ENCODE results near the gene TRMT2A. TPM values are rescaled to one million over a fixed set of nuclear protein-coding genes. Genes with fewer than 3 reads are reported as not detected.

The TRMT2A gene
- total and polyA plus RNA-seq, 2 of the 8 experiments (the other 6 are each of a cell fraction or from before 2014, with no cell fraction given) = 44.9 to 50.3 TPM

DNA sequence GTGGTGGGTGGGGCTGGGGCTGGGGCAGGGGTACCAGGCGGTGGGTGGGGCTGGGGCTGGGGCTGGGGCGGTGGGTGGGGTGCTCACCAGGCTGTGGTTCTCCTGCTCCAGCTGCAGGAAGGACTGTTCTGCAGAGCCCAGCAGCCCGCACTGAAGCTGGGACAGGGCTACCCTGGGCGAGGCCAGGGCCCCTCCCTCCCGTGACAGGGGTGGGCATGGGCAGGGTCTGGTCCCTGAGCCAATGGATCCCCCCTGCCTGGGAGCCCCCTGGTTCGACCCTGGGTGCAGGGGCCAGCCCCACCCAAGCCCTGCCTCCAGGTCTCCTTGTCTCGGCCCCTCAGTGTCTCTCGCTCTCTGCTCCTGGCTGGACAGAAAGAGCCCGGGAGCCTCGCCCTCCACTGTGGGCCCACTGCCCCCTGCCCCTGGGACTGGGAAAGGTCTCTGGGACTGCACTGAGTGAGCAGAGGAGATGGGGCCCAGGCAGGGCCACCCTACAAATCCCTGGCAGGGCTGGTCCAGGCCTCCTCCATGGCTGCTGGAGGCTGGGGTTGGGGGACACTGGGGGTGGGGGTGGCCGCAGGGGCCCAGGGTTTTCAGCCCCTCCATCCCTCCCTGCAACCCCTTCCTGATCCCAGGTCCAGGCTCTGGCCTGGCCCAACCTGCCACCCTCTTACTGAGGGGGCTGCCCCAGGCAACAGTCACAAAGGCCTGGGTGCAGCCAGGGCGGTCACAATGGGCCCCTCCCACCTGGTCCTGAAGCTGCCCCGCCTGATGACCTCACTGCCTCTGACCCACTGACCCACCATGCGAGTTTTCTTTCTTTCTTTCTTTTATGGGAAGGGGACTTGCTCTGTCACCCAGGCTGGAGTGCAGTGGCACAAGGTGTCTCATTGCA, 33.6 kb upstream of the TRMT2A start, which contains the start of gene CCDC188 (continued):
- TF ChIP-seq, protein P1, sequence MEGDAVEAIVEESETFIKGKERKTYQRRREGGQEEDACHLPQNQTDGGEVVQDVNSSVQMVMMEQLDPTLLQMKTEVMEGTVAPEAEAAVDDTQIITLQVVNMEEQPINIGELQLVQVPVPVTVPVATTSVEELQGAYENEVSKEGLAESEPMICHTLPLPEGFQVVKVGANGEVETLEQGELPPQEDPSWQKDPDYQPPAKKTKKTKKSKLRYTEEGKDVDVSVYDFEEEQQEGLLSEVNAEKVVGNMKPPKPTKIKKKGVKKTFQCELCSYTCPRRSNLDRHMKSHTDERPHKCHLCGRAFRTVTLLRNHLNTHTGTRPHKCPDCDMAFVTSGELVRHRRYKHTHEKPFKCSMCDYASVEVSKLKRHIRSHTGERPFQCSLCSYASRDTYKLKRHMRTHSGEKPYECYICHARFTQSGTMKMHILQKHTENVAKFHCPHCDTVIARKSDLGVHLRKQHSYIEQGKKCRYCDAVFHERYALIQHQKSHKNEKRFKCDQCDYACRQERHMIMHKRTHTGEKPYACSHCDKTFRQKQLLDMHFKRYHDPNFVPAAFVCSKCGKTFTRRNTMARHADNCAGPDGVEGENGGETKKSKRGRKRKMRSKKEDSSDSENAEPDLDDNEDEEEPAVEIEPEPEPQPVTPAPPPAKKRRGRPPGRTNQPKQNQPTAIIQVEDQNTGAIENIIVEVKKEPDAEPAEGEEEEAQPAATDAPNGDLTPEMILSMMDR (IDR thresholded peaks at IDR 0.05; ENCODE audit: control extremely low read depth in 1 of 3, insufficient read depth in 1 of 3, low read depth in 1 of 3, low read length in 3 of 3) = no peak
- TF ChIP-seq KDM1A (IDR thresholded peaks at IDR 0.05; ENCODE audit: borderline replicate concordance, low read length) (no peak), TCF12 (IDR thresholded peaks at IDR 0.05; ENCODE audit: low read depth, low read length) (no peak), RBBP5 (IDR thresholded peaks at IDR 0.05; ENCODE audit: borderline replicate concordance, low read depth, low read length) (no peak), GTF2F1 (IDR thresholded peaks at IDR 0.05; ENCODE audit: borderline replicate concordance, low read depth, low read length) (no peak), SUZ12 (IDR thresholded peaks at IDR 0.05; ENCODE audit: low read length) (no peak), TAF7 (optimal IDR thresholded peaks at IDR 0.05; ENCODE audit: borderline replicate concordance, low read depth, low read length) (no peak), ASH2L (IDR thresholded peaks at IDR 0.05; ENCODE audit: low read length) (no peak)
- TF ChIP-seq, protein P2, sequence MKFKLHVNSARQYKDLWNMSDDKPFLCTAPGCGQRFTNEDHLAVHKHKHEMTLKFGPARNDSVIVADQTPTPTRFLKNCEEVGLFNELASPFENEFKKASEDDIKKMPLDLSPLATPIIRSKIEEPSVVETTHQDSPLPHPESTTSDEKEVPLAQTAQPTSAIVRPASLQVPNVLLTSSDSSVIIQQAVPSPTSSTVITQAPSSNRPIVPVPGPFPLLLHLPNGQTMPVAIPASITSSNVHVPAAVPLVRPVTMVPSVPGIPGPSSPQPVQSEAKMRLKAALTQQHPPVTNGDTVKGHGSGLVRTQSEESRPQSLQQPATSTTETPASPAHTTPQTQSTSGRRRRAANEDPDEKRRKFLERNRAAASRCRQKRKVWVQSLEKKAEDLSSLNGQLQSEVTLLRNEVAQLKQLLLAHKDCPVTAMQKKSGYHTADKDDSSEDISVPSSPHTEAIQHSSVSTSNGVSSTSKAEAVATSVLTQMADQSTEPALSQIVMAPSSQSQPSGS (IDR thresholded peaks at IDR 0.05; ENCODE audit: low read length) = no peak
